CD4-positive, alpha-beta T cell treated with Interleukin-1 beta for 1 hour (primary cell): Measurements from ENCODE around the gene VWA8.

Source experiments
- DNase-seq, 2 donors: peaks; one replicate each; pipeline ENCODE4 v3.0.0-alpha.2; 2020 to 2022

VWA8 gene

DNA sequence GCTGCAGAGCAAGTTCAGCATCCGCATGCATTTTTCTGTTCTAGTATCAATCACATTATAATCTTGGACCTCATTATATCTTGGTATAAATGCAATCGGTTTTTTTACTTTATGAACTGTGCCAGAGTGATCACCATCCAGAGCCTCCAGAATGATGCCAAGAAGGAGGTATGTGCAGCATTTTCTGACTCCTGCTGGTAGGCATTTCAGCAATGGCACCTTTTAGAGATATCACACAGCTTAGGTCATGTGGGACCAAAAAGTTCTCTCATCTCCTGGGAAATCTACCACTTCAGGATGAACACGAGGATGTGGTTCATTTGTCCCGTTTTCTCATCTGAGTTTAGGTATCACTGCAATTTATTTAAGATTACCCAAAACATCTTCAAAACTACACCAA, 220.4 kb downstream of the VWA8 start:
- DNase-seq: no peak

DNA sequence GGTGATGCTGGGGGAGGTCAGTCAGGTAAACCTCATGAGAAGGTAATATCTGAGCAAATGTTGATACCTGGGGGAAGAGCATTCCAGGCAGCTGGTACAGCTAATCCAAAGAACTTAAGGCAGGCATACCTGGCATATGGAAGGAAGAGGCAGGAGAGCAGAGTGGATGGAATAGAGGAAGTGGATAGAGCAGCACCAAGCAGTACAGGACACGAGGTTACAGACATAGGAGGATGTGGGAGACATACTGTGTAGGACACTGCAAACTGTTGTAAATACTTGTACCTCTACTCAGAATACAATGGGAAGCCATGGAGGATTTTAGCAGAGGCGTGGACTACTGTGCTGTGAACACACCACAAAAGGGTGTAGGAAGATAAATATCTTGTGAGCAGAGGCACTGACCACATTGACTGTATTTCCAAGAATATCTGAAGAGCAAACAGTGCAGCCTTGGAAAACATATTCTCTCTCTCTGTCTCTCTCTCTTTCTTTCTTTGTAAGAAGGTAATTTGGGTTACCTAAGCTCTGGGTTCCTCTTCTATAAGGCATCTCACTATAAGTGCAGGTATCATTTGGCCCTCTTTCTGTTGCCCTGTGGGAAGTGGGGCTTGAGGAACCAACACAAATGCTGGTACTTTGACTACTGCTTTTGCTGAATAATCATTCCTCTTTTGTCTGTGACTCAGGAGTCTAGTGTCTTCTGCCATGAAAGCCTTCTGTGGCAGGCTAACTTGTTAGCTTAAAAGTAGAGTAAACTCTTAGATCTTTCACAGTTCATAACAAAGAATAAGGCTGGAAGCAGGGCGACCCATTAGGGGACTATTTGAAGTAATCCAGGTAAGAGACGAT, 238.0 kb downstream of the VWA8 start:
- DNase-seq: no peak

- no peak for DNase-seq
Observed at GRCh38 chr13:41720839-41721561, 239.9 kb downstream of the VWA8 start.

DNA sequence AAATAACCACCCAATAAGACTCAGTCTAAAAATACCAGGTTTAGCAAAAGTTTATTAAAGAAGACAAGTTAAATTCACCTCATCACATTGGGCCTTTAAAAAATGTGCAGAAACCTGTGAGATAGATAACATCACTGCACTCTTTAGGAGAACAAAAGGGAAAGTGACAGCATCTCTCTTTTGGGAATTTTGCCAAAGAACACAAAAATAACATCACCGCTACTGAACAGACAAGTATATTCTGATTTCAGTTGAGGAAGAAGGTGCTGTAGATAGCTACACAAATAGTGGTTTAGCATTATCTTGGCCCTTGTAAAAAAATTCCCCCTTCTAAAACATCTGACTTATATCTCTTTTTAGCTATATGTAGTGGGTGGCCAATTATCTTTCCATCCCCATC, 244.7 kb downstream of the VWA8 start:
- no peak for DNase-seq

DNA sequence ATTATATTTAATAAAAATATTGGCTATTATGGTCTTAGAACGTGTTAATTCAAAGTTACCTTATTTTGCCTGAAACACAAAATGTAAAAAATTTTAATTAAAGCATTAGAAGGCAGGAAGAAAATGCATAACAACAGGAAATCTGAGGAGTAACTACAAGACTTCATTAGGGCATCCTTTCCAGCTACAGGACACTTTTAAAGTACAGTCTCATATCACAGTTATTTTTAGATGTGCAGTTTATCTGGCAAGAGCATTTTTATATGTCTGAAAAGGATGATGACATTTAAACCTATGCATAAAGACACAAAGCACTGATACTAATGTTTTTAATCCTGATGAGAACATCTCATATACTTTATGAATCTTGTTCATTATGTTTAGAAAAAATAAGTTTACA, 247.5 kb downstream of the VWA8 start:
- DNase-seq: no peak

DNA sequence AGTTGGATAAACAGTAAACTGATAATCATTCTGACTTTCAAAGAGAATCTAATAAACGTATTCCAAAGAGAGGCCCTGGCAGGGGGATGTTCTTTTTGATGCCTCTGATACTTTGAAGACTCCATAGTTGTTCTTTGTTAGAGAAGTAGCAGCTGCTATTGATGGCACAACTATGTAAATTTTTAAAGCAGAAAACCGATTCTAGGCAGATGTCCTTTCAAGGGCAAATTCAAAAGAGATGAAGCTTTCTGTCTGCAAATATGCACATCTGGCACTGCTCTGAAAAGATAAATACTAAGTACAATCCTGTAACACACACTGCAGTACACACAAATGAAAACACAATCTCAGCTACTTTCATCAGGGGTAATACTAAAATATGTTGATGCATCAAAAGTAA, 250.1 kb downstream of the VWA8 start:
- DNase-seq: no peak

GRCh38 chr13:41709511-41709910, 251.4 kb downstream of the VWA8 start:
- no peak for DNase-seq

DNA sequence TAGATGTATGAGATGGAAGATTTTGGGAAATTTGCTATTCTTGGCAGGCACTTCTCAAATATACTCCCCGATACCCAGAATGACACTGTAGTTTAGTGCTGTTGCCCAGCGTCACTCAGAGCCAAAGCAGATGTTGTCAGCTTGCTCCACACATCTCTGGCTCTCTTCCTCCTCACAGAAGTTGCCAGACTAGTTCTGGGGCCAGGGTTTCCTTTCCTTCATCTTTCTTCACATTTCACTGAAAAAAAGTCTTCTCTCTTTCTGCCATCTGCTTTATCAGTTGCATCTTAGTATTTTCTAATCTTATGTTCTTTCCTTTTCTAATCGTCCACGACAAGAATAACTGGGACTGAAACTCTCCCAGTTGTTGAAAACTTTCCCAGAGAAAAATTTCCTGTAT, 252.2 kb downstream of the VWA8 start:
- no peak for DNase-seq

- DNase-seq: no peak
Observed at GRCh38 chr13:41707194-41707821, 253.6 kb downstream of the VWA8 start.

- DNase-seq: no peak
Observed at GRCh38 chr13:41706152-41706551, 254.8 kb downstream of the VWA8 start.

- DNase-seq: no peak
Observed at GRCh38 chr13:41702540-41702939, 258.4 kb downstream of the VWA8 start.

- no peak for DNase-seq
Observed at GRCh38 chr13:41701676-41702075, 259.2 kb downstream of the VWA8 start.

DNA sequence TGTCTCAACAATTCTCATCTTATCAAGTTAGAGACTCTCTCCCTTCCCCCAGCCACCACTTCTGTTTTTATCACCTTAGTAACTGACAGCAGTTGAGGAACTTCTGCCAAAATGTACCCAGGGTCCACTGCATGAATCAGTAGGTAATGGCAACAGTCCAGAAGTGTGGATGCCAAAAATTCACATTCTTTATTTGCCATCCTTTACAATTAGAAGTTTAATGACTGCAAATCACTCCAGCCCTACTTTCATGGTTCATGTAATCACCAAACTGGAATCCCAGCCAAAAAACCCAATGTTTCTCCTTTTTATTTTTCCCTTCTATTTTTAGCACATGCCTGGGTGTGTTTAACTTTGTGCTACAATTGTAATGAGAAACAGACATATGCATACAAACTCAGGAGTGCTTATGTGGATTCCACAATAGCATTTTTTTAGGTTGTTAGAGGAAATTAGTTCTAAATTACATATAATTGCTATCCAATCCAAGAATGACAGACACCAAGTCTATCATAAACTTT, 260.1 kb downstream of the VWA8 start:
- DNase-seq: no peak

- no peak for DNase-seq
Observed at GRCh38 chr13:41699759-41700158, 261.1 kb downstream of the VWA8 start.

DNA sequence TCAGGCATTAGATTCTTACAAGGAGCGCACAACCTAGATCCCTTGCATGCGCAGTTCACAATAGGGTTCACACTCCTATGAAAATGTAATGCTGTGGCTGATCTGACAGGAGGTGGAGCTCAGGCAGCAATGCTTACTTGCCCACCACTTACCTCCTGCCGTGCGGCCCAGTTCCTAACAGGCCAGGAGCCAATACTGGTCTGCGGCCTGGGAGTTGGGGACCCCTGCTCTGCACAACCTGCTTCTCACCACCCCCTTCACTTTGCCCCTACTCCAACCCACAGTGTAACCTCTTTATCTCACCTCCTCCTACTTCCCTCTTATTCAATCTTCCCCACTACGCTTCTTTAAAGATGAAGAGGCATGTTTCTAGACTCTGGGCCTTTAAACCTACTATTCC, 263.3 kb downstream of the VWA8 start:
- no peak for DNase-seq

DNA sequence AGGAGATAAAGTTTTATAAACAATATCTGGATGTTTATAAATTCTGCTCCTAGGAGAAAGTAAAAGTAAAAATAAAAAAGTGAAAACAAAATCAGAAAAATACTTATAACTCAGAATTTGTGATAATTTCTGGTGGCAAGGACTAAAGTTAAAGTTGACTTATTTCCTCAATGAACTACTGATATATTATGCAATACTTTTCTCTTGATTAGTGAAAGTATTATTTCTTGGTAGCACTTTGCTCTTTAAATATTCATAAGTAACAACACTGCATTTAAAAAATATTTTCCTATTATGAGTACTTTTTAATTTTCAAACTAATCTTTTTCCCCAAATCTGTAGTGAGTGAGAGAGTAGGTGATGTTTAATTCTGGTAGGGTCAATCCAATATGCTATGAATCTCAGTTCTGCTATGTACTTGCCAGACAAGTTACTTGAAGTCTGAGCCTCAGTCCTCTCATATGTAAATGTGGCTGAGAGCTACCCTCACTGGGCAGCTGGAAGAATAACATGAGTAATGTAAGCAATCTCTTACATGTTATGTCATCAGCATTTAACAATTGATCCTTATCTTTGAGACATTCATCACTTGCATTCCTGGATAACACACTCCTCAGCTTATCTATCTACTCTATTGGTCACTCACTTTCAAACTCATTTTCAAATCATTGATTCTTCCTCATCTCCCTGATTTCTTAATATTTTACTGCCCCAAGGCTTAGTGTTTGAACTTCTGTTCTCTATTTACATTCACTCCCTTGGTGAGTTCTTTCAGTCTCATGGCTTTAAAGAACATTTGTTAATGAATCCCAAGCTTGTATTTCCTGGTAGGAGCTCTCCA, 264.5 kb downstream of the VWA8 start:
- DNase-seq: no peak

DNA sequence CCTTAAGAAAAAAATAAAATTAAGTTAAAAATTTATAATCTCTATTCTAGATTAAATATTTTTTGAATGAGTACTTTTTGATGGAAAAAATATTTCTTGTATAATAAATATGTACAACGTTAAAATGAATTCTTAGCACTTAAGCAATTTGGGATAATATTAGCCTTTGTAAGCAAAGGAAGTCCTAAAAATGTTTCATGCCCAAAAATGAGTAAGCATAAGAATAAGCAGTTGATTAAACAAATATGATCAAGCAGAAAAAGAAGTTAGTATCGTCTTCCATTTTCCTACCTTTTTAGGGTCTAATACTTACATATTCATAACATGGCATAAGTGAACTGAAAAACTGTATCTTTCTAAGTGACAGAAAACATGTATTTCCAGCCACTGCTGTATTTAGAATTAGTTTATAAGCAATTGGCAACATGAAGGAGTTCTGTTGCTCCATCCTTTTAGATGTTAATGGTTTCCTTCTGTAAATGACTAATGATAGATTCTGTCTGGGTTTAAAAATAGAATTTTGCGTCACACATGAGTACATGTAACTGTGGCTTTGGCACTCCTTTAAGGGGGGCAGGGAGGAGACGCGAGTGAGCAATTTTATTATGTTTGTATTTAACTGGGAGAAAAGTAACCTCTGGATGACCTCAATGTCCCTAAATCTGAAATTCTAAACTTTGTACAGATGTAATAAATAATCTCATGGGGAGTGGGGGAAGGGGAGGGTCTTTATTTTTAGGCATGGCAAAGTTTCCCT, 266.2 kb downstream of the VWA8 start:
- peak in 1 of 2 donors; percentile 28 for DNase-seq

DNA sequence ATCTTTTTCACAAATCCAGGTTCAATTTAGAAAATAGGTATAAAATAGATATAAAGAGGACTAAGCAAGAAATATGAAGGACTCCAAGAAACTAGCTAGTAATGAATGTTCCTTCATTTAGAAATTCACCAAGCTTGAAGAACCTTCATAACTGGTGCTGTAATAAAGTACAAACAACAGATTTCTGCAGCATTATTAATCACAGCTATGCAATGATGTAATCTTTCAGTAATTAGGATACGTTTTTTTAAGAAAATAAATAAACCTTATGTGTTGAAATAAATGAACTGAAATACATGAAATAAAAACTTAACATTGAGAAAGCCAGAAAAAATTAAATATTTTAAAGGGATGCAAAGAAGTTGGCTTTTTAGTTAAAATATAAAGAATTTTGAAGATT, 267.5 kb downstream of the VWA8 start:
- no peak for DNase-seq

- DNase-seq: no peak
Observed at GRCh38 chr13:41691274-41691673, 269.6 kb downstream of the VWA8 start.

- no peak for DNase-seq
Observed at GRCh38 chr13:41682766-41683165, 278.1 kb downstream of the VWA8 start.

DNA sequence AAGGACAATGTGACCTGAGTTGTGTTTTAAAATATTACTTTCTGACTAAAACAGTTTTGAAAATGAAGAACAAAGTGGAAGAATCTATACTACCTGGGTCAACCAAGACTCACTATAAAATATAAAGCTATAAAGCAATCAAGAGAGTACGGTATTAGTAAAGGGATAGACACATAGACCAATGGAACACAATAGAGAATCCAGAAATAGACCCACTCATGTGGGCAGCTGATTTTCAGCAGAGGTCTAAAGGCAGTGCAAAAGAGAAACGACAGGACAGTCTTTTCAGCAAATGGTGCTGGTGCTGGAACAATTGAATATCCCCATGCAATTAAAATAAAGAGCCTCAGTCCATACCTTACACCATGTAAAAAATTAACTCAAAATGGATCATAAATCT, 278.9 kb downstream of the VWA8 start:
- no peak for DNase-seq

DNA sequence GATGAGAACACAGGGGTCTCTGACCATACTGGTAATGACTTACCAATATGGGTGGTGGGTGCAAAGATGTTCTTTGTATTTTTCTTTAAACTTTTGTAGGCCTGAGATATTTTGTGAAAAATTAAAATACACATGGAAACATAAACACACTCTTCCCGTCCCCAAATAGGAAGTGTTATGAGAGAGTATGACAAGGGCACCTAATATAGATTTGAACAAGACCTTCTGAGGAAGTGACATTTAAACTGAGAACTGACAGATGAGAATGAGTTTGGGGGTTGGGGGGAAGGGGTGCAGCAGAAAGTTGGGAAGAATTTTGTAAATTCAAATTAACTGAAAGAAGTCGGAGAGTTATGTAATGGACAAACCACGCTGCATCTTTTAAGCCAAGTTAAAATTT, 279.3 kb downstream of the VWA8 start:
- DNase-seq: no peak
